Measurements from ENCODE around the gene PHF11. TPM values are rescaled to one million over a fixed set of nuclear protein-coding genes. Genes with fewer than 3 reads are reported as not detected.

The PHF11 gene
- total RNA-seq, 1 experiment from 2014 or later: 15.7 TPM

- in situ Hi-C loops (cut with HindIII; ENCODE audit: low pct_unique_long_range_greater_than_20kb, low sequenced_read_pairs): no loop called here
- H3K4me1 ChIP-seq (ENCODE audit: control insufficient read depth, insufficient read depth, low read length): peaks cover 4% of the 10 kb centered on the region; the same call in 1 of the 2 replicates
- ATAC-seq: no peak
- H3K36me3 ChIP-seq (ENCODE audit: control insufficient read depth, insufficient read depth, low read length): no peaks in the 10 kb centered on the region; the same call in 1 of the 2 replicates
- intact Hi-C loops (cut with micrococcal nuclease; ENCODE audit: unreplicated experiment): no loop called here
- H3K27ac ChIP-seq (ENCODE audit: low read length): no peak overlapping the region
- POLR2A ChIA-PET: no interaction called here
- no peaks in the 10 kb centered on the region for H3K9me3 ChIP-seq (ENCODE audit: control insufficient read depth, insufficient read depth, low read depth, low read length)
- no peak overlapping the region for H3K4me3 ChIP-seq (ENCODE audit: low read depth in 2 of 2, low read length in 2 of 2)
- CTCF ChIA-PET: interaction anchor here (0.5 kb wide), 1 partner anchor 340 kb away, joined by 6 read pairs; no protein-coding TSS in a partner anchor
- DNase-seq (ENCODE audit: low read depth, low spot score): no peak
- no TSS peak for BruUV-seq (replicated peaks)
- H3K27me3 ChIP-seq (ENCODE audit: control insufficient read depth, insufficient read depth, low read length): no peaks in the 10 kb centered on the region
- TF ChIP-seq CTCF (IDR thresholded peaks at IDR 0.05): no peak
- no peak for TF ChIP-seq REST (IDR thresholded peaks at IDR 0.05; ENCODE audit: insufficient read depth in 1 of 2, low read depth in 2 of 2, low read length in 1 of 2)
- no peak for TF ChIP-seq SIN3A (IDR thresholded peaks at IDR 0.05; ENCODE audit: borderline replicate concordance, insufficient read depth, low read depth, low read length)
- no peak for TF ChIP-seq TCF7L2 (IDR thresholded peaks at IDR 0.05; ENCODE audit: low read depth, low read length)
- no peak for TF ChIP-seq POLR2AphosphoS5 (IDR thresholded peaks at IDR 0.05; ENCODE audit: low read depth, low read length)
These were observed 42.9 kb upstream of the PHF11 start for GRCh38 chr13:49452725-49453457.

- BruUV-seq (replicated peaks): no TSS peak
- ATAC-seq: no peak
These were observed 42.3 kb upstream of the PHF11 start for GRCh38 chr13:49453465-49453864.

More at GRCh38 chr13:49453465-49453864, 42.3 kb upstream of the PHF11 start:
- TF ChIP-seq POLR2AphosphoS5 (IDR thresholded peaks at IDR 0.05; ENCODE audit: low read depth, low read length) (no peak), CTCF (IDR thresholded peaks at IDR 0.05) (no peak), SIN3A (IDR thresholded peaks at IDR 0.05; ENCODE audit: borderline replicate concordance, insufficient read depth, low read depth, low read length) (no peak), TCF7L2 (IDR thresholded peaks at IDR 0.05; ENCODE audit: low read depth, low read length) (no peak), REST (IDR thresholded peaks at IDR 0.05; ENCODE audit: insufficient read depth in 1 of 2, low read depth in 2 of 2, low read length in 1 of 2) (no peak)
- H3K4me1 ChIP-seq (ENCODE audit: control insufficient read depth, insufficient read depth, low read length): no peaks in the 10 kb centered on the region; the same call in 1 of the 2 replicates
- in situ Hi-C loops (cut with HindIII; ENCODE audit: low pct_unique_long_range_greater_than_20kb, low sequenced_read_pairs): no loop called here
- H3K27me3 ChIP-seq (ENCODE audit: control insufficient read depth, insufficient read depth, low read length): no peaks in the 10 kb centered on the region
- H3K9me3 ChIP-seq (ENCODE audit: control insufficient read depth, insufficient read depth, low read depth, low read length): no peaks in the 10 kb centered on the region
- H3K27ac ChIP-seq (ENCODE audit: low read length): no peak overlapping the region
- CTCF ChIA-PET: interaction anchor here (0.5 kb wide), 1 partner anchor 340 kb away, joined by 6 read pairs; no protein-coding TSS in a partner anchor
- H3K36me3 ChIP-seq (ENCODE audit: control insufficient read depth, insufficient read depth, low read length): no peaks in the 10 kb centered on the region; the same call in 1 of the 2 replicates
- intact Hi-C loops (cut with micrococcal nuclease; ENCODE audit: unreplicated experiment): no loop called here
- POLR2A ChIA-PET: no interaction called here
- DNase-seq (ENCODE audit: low read depth, low spot score): no peak
- no peak overlapping the region for H3K4me3 ChIP-seq (ENCODE audit: low read depth in 2 of 2, low read length in 2 of 2)
